Ishikawa (cell line): ENCODE data around the gene CYB561.

Experiments
- EP300 ChIP-seq: IDR thresholded peaks from 2 replicates; pipeline ENCODE4 v1.6.1; 2012; ENCODE audit warnings: borderline replicate concordance
- TAF1 ChIP-seq: IDR thresholded peaks from 2 replicates; pipeline ENCODE4 v1.6.1; 2012; ENCODE audit warnings: low read depth, mild to moderate bottlenecking

- no peak for TF ChIP-seq EP300
- TF ChIP-seq TAF1, result no peak
These were observed 46.0 kb upstream of the CYB561 start for GRCh38 chr17:63491977-63492618.
